Right ventricle myocardium inferior (tissue), 1 donor: Measurements from ENCODE around the gene KMT2B. TPM values are rescaled to one million over a fixed set of nuclear protein-coding genes. Genes with fewer than 3 reads are reported as not detected.
A peak's percentile ranks its signal among the peaks of the same experiment; 100 is the strongest.

ENCODE experiments used
- ATAC-seq: fragments of 200-7000 bp; cut with Tn5 transposase; one replicate; pipeline ENCODE4 v1.9.1; 2020; ENCODE audit warnings: mild to moderate bottlenecking, moderate library complexity
- DNase-seq: peaks from one replicate; pipeline ENCODE4 v3.0.0; 2021; ENCODE audit errors: missing footprints
- intact Hi-C: fragments of 100-400 bp; cut with DNase I; formaldehyde crosslinking; loops from one replicate; pipeline ENCODE4 v1.11.0; 2022
- total RNA-seq: library from RNA; stranded (reverse); fragmentation: NEBNext Ultra II Directional; extraction: Animal tissue kit (Norgen Biotek cat#: 25700); gene quantifications from one replicate; pipeline ENCODE4 v1.2.1, GENCODE V29; 2021
- donor health status: DM: no; HTN: yes; CAD: no; lungs with severe emphysema.

KMT2B gene
- total RNA-seq, 1 donor from 2014 or later = 12.7 TPM

- intact Hi-C loops = no loop called here
- ATAC-seq (no peak), DNase-seq (no peak)
These were observed 9.4 kb upstream of the KMT2B start for GRCh38 chr19:35708391-35708790.

GRCh38 chr19:35710784-35711723 is 6.7 kb upstream of the KMT2B start:
- DNase-seq (no peak), ATAC-seq (no peak)
- intact Hi-C loops = no loop called here

DNA sequence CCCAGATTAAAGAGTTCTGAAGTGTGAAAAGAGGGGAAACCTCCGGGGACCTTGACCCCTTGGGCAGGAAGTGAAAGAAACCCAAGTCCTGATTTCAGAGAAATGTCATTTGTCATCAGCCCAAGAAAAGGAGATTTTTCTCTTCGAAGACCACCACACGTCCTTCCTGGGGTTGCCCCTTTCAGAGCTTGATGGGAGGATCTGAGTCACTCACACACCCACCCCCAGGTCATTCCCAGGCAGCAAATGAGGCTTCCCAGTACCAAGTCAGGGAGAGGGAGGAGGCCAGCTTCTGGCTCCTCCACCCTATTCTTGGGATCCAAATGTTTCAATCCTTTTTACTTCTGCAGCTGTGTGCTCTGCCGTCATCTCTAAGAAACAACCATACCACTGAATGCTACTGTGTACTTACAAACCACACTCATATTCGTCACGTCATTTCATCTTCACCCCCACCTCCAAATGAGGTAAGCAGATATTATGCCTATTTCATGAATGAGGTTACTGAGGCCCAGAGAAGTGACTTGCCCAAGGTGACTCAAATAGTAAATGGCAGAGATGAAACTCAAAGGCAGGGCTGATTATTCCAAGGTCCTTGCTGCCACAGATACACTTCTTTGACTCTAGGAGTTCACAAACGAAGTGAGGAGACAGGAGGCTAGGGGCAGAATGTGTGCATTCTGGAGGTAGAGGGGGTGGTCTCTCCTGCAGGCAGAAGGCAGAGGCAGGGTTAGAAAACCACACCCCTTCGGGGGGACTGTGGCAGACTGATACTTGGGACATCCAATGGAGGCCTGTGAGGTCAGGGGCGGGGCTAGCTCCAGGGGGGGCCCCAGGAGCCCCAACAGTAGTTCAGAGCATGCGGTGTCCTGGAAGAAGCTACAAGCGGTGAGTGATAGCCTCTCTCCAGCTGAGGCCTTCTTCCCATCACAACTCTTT is 5.0 kb upstream of the KMT2B start:
- intact Hi-C loops = no loop called here
- peak; percentile 70 for DNase-seq
- ATAC-seq = no peak

GRCh38 chr19:35713506-35713850 is 4.3 kb upstream of the KMT2B start:
- intact Hi-C loops = no loop called here
- ATAC-seq = no peak
- no peak for DNase-seq

- ATAC-seq = no peak
- peak; percentile 34 for DNase-seq
- intact Hi-C loops = no loop called here
These were observed 3.8 kb upstream of the KMT2B start for GRCh38 chr19:35713904-35714495.

DNA sequence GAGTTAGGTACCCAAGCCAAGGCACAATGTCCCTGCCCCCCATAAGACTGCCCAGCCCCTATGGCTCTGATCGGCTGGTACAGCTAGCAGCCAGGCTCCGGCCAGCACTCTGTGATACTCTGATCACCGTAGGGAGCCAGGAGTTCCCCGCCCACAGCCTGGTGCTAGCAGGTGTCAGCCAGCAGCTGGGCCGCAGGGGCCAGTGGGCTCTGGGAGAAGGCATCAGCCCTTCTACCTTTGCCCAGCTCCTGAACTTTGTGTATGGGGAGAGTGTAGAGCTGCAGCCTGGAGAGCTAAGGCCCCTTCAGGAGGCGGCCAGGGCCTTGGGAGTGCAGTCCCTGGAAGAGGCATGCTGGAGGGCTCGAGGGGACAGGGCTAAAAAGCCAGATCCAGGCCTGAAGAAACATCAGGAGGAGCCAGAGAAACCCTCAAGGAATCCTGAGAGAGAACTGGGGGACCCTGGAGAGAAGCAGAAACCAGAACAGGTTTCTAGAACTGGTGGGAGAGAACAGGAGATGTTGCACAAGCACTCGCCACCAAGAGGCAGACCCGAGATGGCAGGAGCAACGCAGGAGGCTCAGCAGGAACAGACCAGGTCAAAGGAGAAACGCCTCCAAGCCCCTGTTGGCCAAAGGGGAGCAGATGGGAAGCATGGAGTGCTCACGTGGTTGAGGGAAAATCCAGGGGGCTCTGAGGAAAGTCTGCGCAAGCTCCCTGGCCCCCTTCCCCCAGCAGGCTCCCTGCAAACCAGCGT is 3.0 kb upstream of the KMT2B start:
- intact Hi-C loops = no loop called here
- ATAC-seq (no peak), DNase-seq (peak; percentile 42)

- ATAC-seq = no peak
- intact Hi-C loops = no loop called here
These were observed 2.4 kb upstream of the KMT2B start for GRCh38 chr19:35715355-35715809.

GRCh38 chr19:35715981-35716800 is 1.6 kb upstream of the KMT2B start:
- ATAC-seq = peak; percentile 42
- intact Hi-C loops = loop anchor here (1.0 kb wide), 2 partner anchors 14 to 41 kb away; partner anchors contain the start of gene HSPB6

More at GRCh38 chr19:35715355-35715809, 2.4 kb upstream of the KMT2B start:
- DNase-seq = peak; percentile 15

DNA sequence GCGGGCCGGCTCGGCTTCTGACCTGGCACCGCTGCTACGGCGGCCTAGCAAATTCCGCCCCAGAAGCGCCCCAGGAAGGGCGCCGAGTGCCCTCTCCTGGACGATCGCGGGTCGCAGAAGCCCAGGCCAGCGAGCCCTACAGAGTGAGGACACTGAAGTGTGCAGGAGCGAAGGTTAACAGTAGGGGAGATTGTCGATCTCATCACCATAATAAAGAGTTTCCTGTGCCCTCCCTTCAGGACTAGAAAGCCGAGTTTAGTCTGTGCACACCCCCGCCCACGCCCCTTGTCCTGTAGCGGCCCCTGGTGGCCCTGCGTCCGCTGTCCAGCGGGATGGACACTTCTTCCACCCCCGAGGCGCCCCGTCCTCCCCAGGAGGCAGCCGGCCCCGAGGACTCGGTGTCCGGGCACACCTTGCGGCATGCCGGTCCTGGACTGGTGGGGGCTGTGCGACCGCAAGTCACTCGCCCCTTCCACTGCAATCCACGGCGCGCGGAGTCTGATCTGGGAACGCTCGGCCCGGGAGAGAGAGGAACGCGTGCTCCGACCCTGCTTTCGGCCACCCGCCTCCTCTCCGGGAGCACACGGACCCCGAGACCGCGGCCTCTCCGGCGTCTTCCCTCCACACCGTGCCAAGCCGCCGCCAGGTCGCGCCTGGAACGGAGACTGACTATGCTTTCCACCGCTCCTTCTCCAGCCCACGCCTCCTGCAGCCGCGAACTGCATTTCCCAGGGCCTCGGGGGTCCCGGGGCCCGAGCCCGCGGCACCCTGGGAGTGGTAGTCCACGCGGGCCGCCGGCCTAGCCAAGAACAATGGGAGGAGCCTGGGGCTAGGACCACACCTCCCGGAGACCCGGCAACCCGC is 770 bp upstream of the KMT2B start:
- DNase-seq (peak; percentile 99), ATAC-seq (peak; percentile 96)
- intact Hi-C loops = loop anchor here (1.0 kb wide), 6 partner anchors 15 to 214 kb away; partner anchors contain the start of genes HSPB6, PSENEN and U2AF1L4

More at GRCh38 chr19:35715981-35716800, 1.6 kb upstream of the KMT2B start:
- DNase-seq = peak; percentile 88

- DNase-seq (peak; percentile 70), ATAC-seq (no peak)
- intact Hi-C loops = no loop called here
These were observed 690 bp downstream of the KMT2B start for GRCh38 chr19:35718345-35719041.

DNA sequence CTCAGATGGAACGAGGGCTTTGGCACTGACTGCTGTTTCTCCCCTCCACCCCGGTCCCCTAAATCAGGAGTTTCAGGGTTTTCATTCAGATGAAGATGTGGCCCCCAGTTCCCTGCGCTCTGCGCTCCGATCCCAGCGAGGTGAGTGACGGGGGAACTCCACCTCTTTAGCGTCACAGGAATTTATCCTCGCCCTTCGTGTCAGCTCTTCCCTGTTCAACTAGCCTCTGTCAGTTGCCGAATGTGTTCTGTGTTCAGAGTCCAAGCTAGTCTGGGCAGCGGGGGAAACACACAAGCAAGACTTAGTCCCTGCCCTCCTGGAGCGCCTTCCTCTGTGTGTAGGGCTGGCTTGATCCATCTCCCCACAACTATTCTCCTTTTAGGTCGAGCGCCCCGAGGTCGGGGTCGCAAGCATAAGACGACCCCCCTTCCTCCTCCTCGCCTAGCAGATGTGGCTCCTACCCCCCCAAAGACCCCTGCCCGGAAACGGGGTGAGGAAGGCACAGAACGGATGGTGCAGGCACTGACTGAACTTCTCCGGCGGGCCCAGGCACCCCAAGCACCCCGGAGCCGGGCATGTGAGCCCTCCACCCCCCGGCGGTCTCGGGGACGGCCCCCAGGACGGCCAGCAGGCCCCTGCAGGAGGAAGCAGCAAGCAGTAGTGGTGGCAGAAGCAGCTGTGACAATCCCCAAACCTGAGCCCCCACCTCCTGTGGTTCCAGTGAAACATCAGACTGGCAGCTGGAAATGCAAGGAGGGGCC is 1.8 kb downstream of the KMT2B start:
- intact Hi-C loops = no loop called here
- ATAC-seq (no peak), DNase-seq (peak; percentile 45)

DNA sequence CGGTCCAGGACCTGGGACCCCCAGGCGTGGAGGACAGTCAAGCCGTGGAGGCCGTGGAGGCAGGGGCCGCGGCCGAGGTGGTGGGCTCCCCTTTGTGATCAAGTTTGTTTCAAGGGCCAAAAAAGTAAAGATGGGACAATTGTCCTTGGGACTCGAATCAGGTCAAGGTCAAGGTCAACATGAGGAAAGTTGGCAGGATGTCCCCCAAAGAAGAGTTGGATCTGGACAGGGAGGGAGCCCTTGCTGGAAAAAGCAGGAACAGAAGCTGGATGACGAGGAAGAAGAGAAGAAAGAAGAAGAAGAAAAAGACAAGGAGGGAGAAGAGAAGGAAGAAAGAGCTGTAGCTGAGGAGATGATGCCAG is 2.3 kb downstream of the KMT2B start:
- intact Hi-C loops = no loop called here
- DNase-seq (no peak), ATAC-seq (no peak)

- intact Hi-C loops = no loop called here
- DNase-seq = peak; percentile 14
- ATAC-seq = no peak
These were observed 2.8 kb downstream of the KMT2B start for GRCh38 chr19:35720648-35721047.

GRCh38 chr19:35721374-35721773 is 3.6 kb downstream of the KMT2B start:
- peak; percentile 66 for DNase-seq
- ATAC-seq = no peak
- intact Hi-C loops = no loop called here

DNA sequence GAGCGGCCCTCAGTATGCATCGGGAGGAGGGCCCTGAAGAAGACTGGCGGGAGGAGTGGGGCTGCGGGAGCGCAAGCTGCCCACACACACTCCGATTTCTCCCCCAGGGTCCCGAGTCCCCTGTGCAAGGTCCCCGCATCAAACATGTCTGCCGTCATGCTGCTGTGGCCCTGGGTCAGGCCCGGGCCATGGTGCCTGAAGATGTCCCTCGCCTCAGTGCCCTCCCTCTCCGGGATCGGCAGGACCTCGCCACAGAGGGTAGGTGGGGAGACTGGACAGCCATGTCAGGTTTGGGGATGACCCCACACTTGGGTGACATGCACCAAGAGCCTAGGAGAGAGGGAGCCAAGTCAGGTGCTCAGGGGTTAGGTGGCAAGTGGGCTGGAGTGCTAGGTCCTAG is 4.7 kb downstream of the KMT2B start:
- DNase-seq (peak; percentile 37), ATAC-seq (no peak)
- intact Hi-C loops = no loop called here
